Heart left ventricle (tissue), 16 donors: Measurements from ENCODE around the gene IGF2BP1. TPM values are rescaled to one million over a fixed set of nuclear protein-coding genes. Genes with fewer than 3 reads are reported as not detected.

Experiments
- ATAC-seq, 4 donors: fragments of 200-7000 bp; cut with Tn5 transposase; one replicate each; pipeline ENCODE4 v1.9.1; 2020 to 2022; ENCODE audit warnings: moderate library complexity in 4 of 4, mild to moderate bottlenecking in 3 of 4, moderate number of reproducible peaks in 1 of 4
- DNase-seq, 5 donors: peaks; one replicate each; pipeline ENCODE4 v3.0.0-alpha.2; 2020
- H3K27ac ChIP-seq, 12 donors: fragments of 200-600 bp; sonication (generic) in 4 of 12; one replicate each; pipeline versions ENCODE4 v1.5.0 to v1.8.0; 2016 to 2022; ENCODE audit warnings: mild to moderate bottlenecking in 2 of 12
- H3K27me3 ChIP-seq, 9 donors: fragments of 200-600 bp; sonication (generic) in 2 of 9; one replicate each; pipeline versions ENCODE4 v1.5.1 to v1.8.0; 2016 to 2022; ENCODE audit warnings: mild to moderate bottlenecking in 3 of 9
- H3K36me3 ChIP-seq, 9 donors: fragments of 200-600 bp; sonication (generic) in 2 of 9; one replicate each; pipeline versions ENCODE4 v1.5.0 to v1.8.0; 2018 to 2022; ENCODE audit warnings: mild to moderate bottlenecking in 2 of 9
- H3K4me1 ChIP-seq, 12 donors: fragments of 200-600 bp; sonication (generic) in 4 of 12; one replicate each; pipeline versions ENCODE4 v1.5.0 to v1.8.0; 2016 to 2022; ENCODE audit warnings: mild to moderate bottlenecking in 3 of 12
- H3K4me3 ChIP-seq, 12 donors: fragments of 200-600 bp; sonication (generic) in 4 of 12; one replicate each; pipeline versions ENCODE4 v1.5.0 to v1.8.0; 2017 to 2022; ENCODE audit warnings: mild to moderate bottlenecking in 9 of 12, moderate library complexity in 4 of 12
- H3K9me3 ChIP-seq, 12 donors: fragments of 200-600 bp; sonication (generic) in 4 of 12; one replicate each; pipeline versions ENCODE4 v1.5.0 to v1.8.0; 2016 to 2022; ENCODE audit warnings: mild to moderate bottlenecking in 1 of 12
- CTCF ChIP-seq, 12 donors: fragments of 200-600 bp; sonication (generic) in 4 of 12; IDR thresholded peaks; one replicate each; pipeline versions ENCODE4 v1.5.0 to v1.8.0; 2018 to 2022; ENCODE audit warnings: antibody characterized with exemption in 12 of 12, mild to moderate bottlenecking in 5 of 12
- POLR2A ChIP-seq, 2 donors: fragments of 450-650 bp; IDR thresholded peaks; one replicate each; pipeline ENCODE4 v1.6.1; 2017; ENCODE audit warnings: antibody characterized with exemption in 2 of 2, mild to moderate bottlenecking in 2 of 2, moderate library complexity in 2 of 2
- WGBS, 4 donors: extraction: QIAGEN DNeasy Blood & Tissue Kit in 2 of 4; methylation state at CpG; one replicate each; pipeline versions ENCODE4 v1.1.5 to v1.1.7; 2013 to 2018; 5-methylcytosine and 5-hydroxymethylcytosine counted together
- intact Hi-C, 10 donors: fragments of 100-400 bp; cut with DNase I; formaldehyde crosslinking; loops; one replicate each; pipeline versions ENCODE4 v1.11.1 to v1.14.2; 2022
- polyA plus RNA-seq, 2 donors: library from polyadenylated mRNA; stranded (reverse); fragments of 200-250 nt; gene quantifications; one replicate each; pipeline ENCODE4 v1.2.3, GENCODE V29; 2013
- total RNA-seq, 9 donors: library from RNA; depleted of rRNA in 2 of 9; stranded (reverse); fragments of >200 nt in 2 of 9; fragmentation: NEBNext Ultra II Directional in 3 of 9; extraction: Animal tissue kit (Norgen Biotek cat#: 25700) in 3 of 9; gene quantifications; one replicate each; pipeline versions ENCODE4 v1.1.0 to v1.2.4, GENCODE V29; 2016 to 2023
- donor health status: ischemic (EF 13 %, LVEDD 7.1; RV severe dilation, severe dysfunction).
- donor health status: healthy with polysubstance abuse.
- donor health status: DM: no; HTN: yes; CAD: no.
- donor health status: DM: no; HTN: no; CAD: no.
- donor health status: ischemic (EF 25% LVEDD 6.9; RV normal size, moderate dysfunction).
- donor health status: ischemic (EF 25% LVEDD 5.7; RV mildly dilated, moderate dysfunction).
- donor health status: healthy.
- donor health status: DM: yes; HTN: yes; CAD: no.
- donor health status: ischemic (EF 35%, LVEDD 5.7; RV mildly dilated, moderate dysfunction).
- donor health status: nonischemic (EF 11% LVEDD 7.7; RV severe dilation, severe dysfunction).
- donor health status: DM: yes; HTN: yes; CAD: no.
- donor health status: PGD.
- donor health status: ischemic (EF 29% LVEDD 5.4; RV normal size, mild dysfunction).
- donor health status: nonischemic (EF 23%, LVEDD 6.1; RV moderate dilation, normal function).

Gene IGF2BP1
- total and polyA plus RNA-seq, 11 donors, result 0.01 TPM; not detected in 10

GRCh38 chr17:48995974-48996721, 1.0 kb upstream of the IGF2BP1 start:
- WGBS, 4 donors, result 1 to 3% (median 2%) methylated on average over 36 to 66 of the region's 66 CpGs
- Histone ChIP-seq H3K36me3 (no peaks in the 10 kb centered on the region), H3K27me3 (peaks cover 61 to 100% (median 98%) of the 10 kb centered on the region in 9 donors), H3K4me1 (peaks cover 0 to 32% (median 15%) of the 10 kb centered on the region in 12 donors), H3K27ac (no peak overlapping the region), H3K9me3 (peaks cover 0 to 4% (median 0%) of the 10 kb centered on the region in 12 donors), H3K4me3 (peak overlapping the region in 1 of 12 donors; percentile 4)
- ATAC-seq (no peak), DNase-seq (no peak)
- intact Hi-C loops, result loop anchor here in 1 of 10 donors (10.0 kb wide), 1 partner anchor 261 kb away; no protein-coding TSS in a partner anchor
- no peak for TF ChIP-seq CTCF (IDR thresholded peaks at IDR 0.05)
- no peak for TF ChIP-seq POLR2A (IDR thresholded peaks at IDR 0.05)

GRCh38 chr17:48996722-48997102, 473 bp upstream of the IGF2BP1 start:
- H3K9me3 ChIP-seq, result peaks cover 0 to 4% (median 0%) of the 10 kb centered on the region in 12 donors
- H3K4me3 ChIP-seq, result peak overlapping the region in 1 of 12 donors; percentile 4
- no peak for TF ChIP-seq POLR2A (IDR thresholded peaks at IDR 0.05)
- TF ChIP-seq CTCF (IDR thresholded peaks at IDR 0.05), result no peak
- intact Hi-C loops, result loop anchor here in 1 of 10 donors (10.0 kb wide), 1 partner anchor 262 kb away; no protein-coding TSS in a partner anchor
- H3K4me1 ChIP-seq, result peaks cover 0 to 32% (median 15%) of the 10 kb centered on the region in 12 donors
- DNase-seq (no peak), ATAC-seq (no peak)
- H3K27me3 ChIP-seq, result peaks cover 60 to 100% (median 98%) of the 10 kb centered on the region in 9 donors
- WGBS, 4 donors, result 2 to 3% (median 2%) methylated on average over 23 of the region's 23 CpGs
- H3K27ac ChIP-seq, result no peak overlapping the region
- H3K36me3 ChIP-seq, result no peaks in the 10 kb centered on the region

GRCh38 chr17:48997827-48998586, 822 bp downstream of the IGF2BP1 start:
- H3K27me3 ChIP-seq, result peaks cover 60 to 100% (median 98%) of the 10 kb centered on the region in 9 donors
- H3K4me3 ChIP-seq, result peak overlapping the region in 11 of 12 donors; percentile 1 to 44 (median 19)
- TF ChIP-seq CTCF (IDR thresholded peaks at IDR 0.05) (no peak), POLR2A (IDR thresholded peaks at IDR 0.05) (no peak)
- intact Hi-C loops, result loop anchor here in 1 of 10 donors (10.0 kb wide), 1 partner anchor 263 kb away; no protein-coding TSS in a partner anchor
- ATAC-seq, result no peak
- 2 to 4% (median 3%) methylated on average over 28 to 63 of the region's 63 CpGs for WGBS, 4 donors
- H3K4me1 ChIP-seq, result peaks cover 0 to 32% (median 15%) of the 10 kb centered on the region in 12 donors
- H3K9me3 ChIP-seq, result no peaks in the 10 kb centered on the region
- H3K36me3 ChIP-seq, result no peaks in the 10 kb centered on the region
- no peak for DNase-seq
- no peak overlapping the region for H3K27ac ChIP-seq
